ENCODE data around the gene GSTM1. TPM values are rescaled to one million over a fixed set of nuclear protein-coding genes. Genes with fewer than 3 reads are reported as not detected.

The GSTM1 gene
- total RNA-seq, 1 donor from 2014 or later: 47.8 TPM

DNA sequence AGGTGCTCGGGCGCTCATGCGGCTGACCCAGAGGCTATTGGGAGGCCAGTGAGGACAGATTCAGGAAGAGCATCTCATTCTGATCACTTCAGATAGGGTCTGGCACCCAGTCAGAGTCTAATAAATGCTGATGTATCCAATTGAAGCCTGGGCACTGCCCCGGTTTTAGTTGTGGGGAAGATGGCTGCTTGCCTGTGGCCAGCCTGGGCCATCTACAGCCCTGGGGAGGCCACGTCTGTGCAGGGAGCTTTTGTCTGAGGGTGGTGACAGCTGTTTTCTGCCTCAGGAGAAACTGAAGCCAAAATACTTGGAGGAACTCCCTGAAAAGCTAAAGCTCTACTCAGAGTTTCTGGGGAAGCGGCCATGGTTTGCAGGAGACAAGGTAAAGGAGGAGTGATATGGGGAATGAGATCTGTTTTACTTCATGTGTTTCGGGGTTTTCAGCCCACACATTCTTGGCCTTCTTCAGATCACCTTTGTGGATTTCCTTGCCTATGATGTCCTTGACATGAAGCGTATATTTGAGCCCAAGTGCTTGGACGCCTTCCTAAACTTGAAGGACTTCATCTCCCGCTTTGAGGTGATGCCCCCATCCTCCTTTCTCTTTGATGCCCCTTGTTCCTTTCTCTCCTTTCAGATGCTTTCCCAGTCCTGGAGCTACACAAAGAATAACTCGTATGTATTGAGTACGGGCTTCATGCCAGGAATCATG lies 27.2 kb downstream of the GSTM1 start:
- Mint-ChIP-seq H3K27me3 (ENCODE audit: low read depth) (no peaks in the 10 kb centered on the region), H3K4me1 (peaks cover 12% of the 10 kb centered on the region), H3K4me3 (no peak overlapping the region), H3K27ac (ENCODE audit: unreplicated experiment) (no peak overlapping the region), H3K36me3 (ENCODE audit: low read depth) (no peaks in the 10 kb centered on the region), H3K9me3 (no peaks in the 10 kb centered on the region)
- DNase-seq (ENCODE audit: low read depth, low spot score): no peak
- TF ChIP-seq, protein P1, sequence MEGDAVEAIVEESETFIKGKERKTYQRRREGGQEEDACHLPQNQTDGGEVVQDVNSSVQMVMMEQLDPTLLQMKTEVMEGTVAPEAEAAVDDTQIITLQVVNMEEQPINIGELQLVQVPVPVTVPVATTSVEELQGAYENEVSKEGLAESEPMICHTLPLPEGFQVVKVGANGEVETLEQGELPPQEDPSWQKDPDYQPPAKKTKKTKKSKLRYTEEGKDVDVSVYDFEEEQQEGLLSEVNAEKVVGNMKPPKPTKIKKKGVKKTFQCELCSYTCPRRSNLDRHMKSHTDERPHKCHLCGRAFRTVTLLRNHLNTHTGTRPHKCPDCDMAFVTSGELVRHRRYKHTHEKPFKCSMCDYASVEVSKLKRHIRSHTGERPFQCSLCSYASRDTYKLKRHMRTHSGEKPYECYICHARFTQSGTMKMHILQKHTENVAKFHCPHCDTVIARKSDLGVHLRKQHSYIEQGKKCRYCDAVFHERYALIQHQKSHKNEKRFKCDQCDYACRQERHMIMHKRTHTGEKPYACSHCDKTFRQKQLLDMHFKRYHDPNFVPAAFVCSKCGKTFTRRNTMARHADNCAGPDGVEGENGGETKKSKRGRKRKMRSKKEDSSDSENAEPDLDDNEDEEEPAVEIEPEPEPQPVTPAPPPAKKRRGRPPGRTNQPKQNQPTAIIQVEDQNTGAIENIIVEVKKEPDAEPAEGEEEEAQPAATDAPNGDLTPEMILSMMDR (conservative IDR thresholded peaks at IDR 0.05): no peak

- Mint-ChIP-seq H3K9me3 (no peaks in the 10 kb centered on the region), H3K36me3 (ENCODE audit: low read depth) (no peaks in the 10 kb centered on the region), H3K4me1 (peaks cover 12% of the 10 kb centered on the region), H3K27me3 (ENCODE audit: low read depth) (no peaks in the 10 kb centered on the region), H3K27ac (ENCODE audit: unreplicated experiment) (no peak overlapping the region), H3K4me3 (no peak overlapping the region)
- no peak for DNase-seq (ENCODE audit: low read depth, low spot score)
- TF ChIP-seq, protein P1 (conservative IDR thresholded peaks at IDR 0.05): no peak
Observed at GRCh38 chr1:109716121-109716520, 28.5 kb downstream of the GSTM1 start.

DNA sequence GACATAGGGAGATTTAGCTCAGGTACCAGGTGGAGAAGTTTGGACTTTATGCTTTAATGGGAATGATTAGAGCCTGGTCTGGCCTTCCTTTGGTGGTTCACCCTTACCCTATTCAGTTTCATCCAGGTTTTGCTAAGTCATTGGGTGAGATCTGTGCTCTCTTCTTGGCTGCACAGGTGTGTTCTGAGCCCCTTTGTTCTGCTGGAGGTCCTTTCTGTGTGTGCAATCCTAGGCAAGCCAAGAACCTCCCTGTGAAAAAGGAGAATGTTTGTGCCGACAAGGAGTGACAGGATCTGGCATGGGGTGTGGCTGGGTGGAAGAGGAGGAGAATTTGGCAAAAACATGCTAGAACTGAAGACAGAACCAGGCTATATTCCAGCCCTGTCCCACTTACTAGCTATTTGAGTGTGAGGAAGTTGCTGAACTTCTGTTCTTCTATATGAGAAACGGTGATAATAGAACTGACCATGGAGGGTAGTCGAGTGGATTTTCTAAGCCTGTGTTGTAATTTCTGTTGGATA lies 29.0 kb downstream of the GSTM1 start:
- H3K4me3 Mint-ChIP-seq: no peak overlapping the region
- H3K36me3 Mint-ChIP-seq (ENCODE audit: low read depth): no peaks in the 10 kb centered on the region
- no peaks in the 10 kb centered on the region for H3K27me3 Mint-ChIP-seq (ENCODE audit: low read depth)
- DNase-seq (ENCODE audit: low read depth, low spot score): no peak
- TF ChIP-seq, protein P1 (conservative IDR thresholded peaks at IDR 0.05): no peak
- no peaks in the 10 kb centered on the region for H3K9me3 Mint-ChIP-seq
- H3K27ac Mint-ChIP-seq (ENCODE audit: unreplicated experiment): no peak overlapping the region
- peaks cover 12% of the 10 kb centered on the region for H3K4me1 Mint-ChIP-seq

GRCh38 chr1:109717729-109718128 lies 30.1 kb downstream of the GSTM1 start:
- TF ChIP-seq, protein P1 (conservative IDR thresholded peaks at IDR 0.05): no peak
- no peaks in the 10 kb centered on the region for H3K27me3 Mint-ChIP-seq (ENCODE audit: low read depth)
- H3K27ac Mint-ChIP-seq (ENCODE audit: unreplicated experiment): no peak overlapping the region
- no peak overlapping the region for H3K4me3 Mint-ChIP-seq
- no peaks in the 10 kb centered on the region for H3K9me3 Mint-ChIP-seq
- DNase-seq (ENCODE audit: low read depth, low spot score): no peak
- peaks cover 12% of the 10 kb centered on the region for H3K4me1 Mint-ChIP-seq
- no peaks in the 10 kb centered on the region for H3K36me3 Mint-ChIP-seq (ENCODE audit: low read depth)

GRCh38 chr1:109718495-109718894 lies 30.9 kb downstream of the GSTM1 start:
- no peak for DNase-seq (ENCODE audit: low read depth, low spot score)
- TF ChIP-seq, protein P1 (conservative IDR thresholded peaks at IDR 0.05): no peak
- Mint-ChIP-seq H3K27me3 (ENCODE audit: low read depth) (no peaks in the 10 kb centered on the region), H3K27ac (ENCODE audit: unreplicated experiment) (no peak overlapping the region), H3K4me1 (peaks cover 12% of the 10 kb centered on the region), H3K36me3 (ENCODE audit: low read depth) (no peaks in the 10 kb centered on the region), H3K4me3 (no peak overlapping the region), H3K9me3 (no peaks in the 10 kb centered on the region)
